GM12878 (cell line): ENCODE measurements around the gene SPOCK1. TPM values are rescaled to one million over a fixed set of nuclear protein-coding genes. Genes with fewer than 3 reads are reported as not detected.

Experiments used
- ATAC-seq: fragments of 200-7000 bp; cut with Tn5 transposase; 3 replicates; pipeline ENCODE4 v1.9.1; 2020; ENCODE audit warnings: mild to moderate bottlenecking, moderate library complexity
- BruUV-seq: library from RNA; stranded (reverse); fragments of 400-500 nt; replicated peaks from 2 replicates; lab custom pipeline; 2021; lab: Mats Ljungman, UMichigan
- CTCF ChIA-PET: fragments of 300-600 bp; sonication (Branson Sonifier 250); formaldehyde crosslinking; extraction: SDS; loops from one replicate; lab custom pipeline; 2021; ENCODE audit warnings: inconsistent platforms; lab: Yijun Ruan, JAX
- POLR2A ChIA-PET: fragments of 350-600 bp; formaldehyde crosslinking; extraction: SDS; loops from one replicate; lab custom pipeline; 2021; ENCODE audit warnings: inconsistent platforms; lab: Charles Lee
- RAD21 ChIA-PET: fragments of 300-600 bp; sonication (Branson Sonifier 250); formaldehyde crosslinking; loops from one replicate; lab custom pipeline; 2023; ENCODE audit warnings: antibody characterized with exemption; ENCODE audit not compliant: unreplicated experiment; lab: Charles Lee
- SMC1A ChIA-PET: fragments of 300-600 bp; sonication (Branson Sonifier 250); formaldehyde crosslinking; loops from one replicate; lab custom pipeline; 2023; ENCODE audit not compliant: unreplicated experiment, uncharacterized antibody; lab: Charles Lee
- DNase-seq: peaks from one replicate; pipeline ENCODE4 v3.0.0-alpha.2; 2011; ENCODE audit warnings: low read depth, low spot score
- FAIRE-seq: peaks from 3 replicates; lab custom pipeline; 2011; peaks lifted over from hg19 to GRCh38; lab: Jason Lieb, UNC
- H2AFZ ChIP-seq: 2 replicates; pipeline ENCODE4 v1.6.0; 2011; ENCODE audit warnings: low read depth, low read length, control low read depth; ENCODE audit not compliant: control insufficient read depth
- H3K27ac ChIP-seq: 2 replicates; pipeline ENCODE4 v1.5.1; 2011; ENCODE audit warnings: control low read depth; ENCODE audit not compliant: control insufficient read depth, insufficient read depth
- H3K27me3 ChIP-seq, 2 experiments: replicated peaks in 1 of 2; 2 replicates each; pipeline versions ENCODE4 v1.6.0 to v1.6.1; 2011; ENCODE audit warnings: low read length in 1 of 2; ENCODE audit not compliant: control insufficient read depth in 2 of 2, insufficient read depth in 2 of 2
- H3K36me3 ChIP-seq, 2 experiments: 2 replicates each; pipeline ENCODE4 v1.5.1; 2011; ENCODE audit warnings: low read length in 1 of 2; ENCODE audit not compliant: control insufficient read depth in 2 of 2, insufficient read depth in 2 of 2
- H3K4me1 ChIP-seq: 2 replicates; pipeline ENCODE4 v1.6.1; 2011; ENCODE audit warnings: mild to moderate bottlenecking, low read length, moderate library complexity, mixed read lengths; ENCODE audit not compliant: control insufficient read depth, insufficient read depth
- H3K4me2 ChIP-seq: 2 replicates; pipeline ENCODE4 v1.6.0; 2011; ENCODE audit warnings: control low read depth; ENCODE audit not compliant: control insufficient read depth, insufficient read depth
- H3K4me3 ChIP-seq: fragments of 200-600 bp; sonication (generic); 2 replicates; pipeline ENCODE4 v1.5.1; 2016
- H3K79me2 ChIP-seq: 2 replicates; pipeline ENCODE4 v1.6.0; 2011; ENCODE audit warnings: low read length; ENCODE audit not compliant: control insufficient read depth, insufficient read depth
- H3K9ac ChIP-seq: 2 replicates; pipeline ENCODE4 v1.8.0; 2011; ENCODE audit warnings: low read length, control low read depth, mixed read lengths; ENCODE audit not compliant: control insufficient read depth, insufficient read depth
- H3K9me3 ChIP-seq: replicated peaks from 3 replicates; pipeline ENCODE4 v1.5.1; 2011; ENCODE audit warnings: mild to moderate bottlenecking, low read length; ENCODE audit not compliant: control insufficient read depth, insufficient read depth
- H4K20me1 ChIP-seq: 2 replicates; pipeline ENCODE4 v1.6.0; 2011; ENCODE audit not compliant: control insufficient read depth, insufficient read depth
- CTCF ChIP-seq, 3 experiments: IDR thresholded peaks in 2 of 3; conservative IDR thresholded peaks in 1 of 3; 2 replicates each; pipeline ENCODE4 v1.5.1; 2011; ENCODE audit warnings: low read depth in 3 of 3, low read length in 3 of 3, mild to moderate bottlenecking in 3 of 3, control low read depth in 2 of 3, moderate library complexity in 2 of 3, inconsistent platforms in 1 of 3, mixed read lengths in 1 of 3; ENCODE audit not compliant: control insufficient read depth in 2 of 3, insufficient read depth in 1 of 3; ENCODE audit errors: extremely low read depth in 1 of 3
- MEF2A ChIP-seq: IDR thresholded peaks from 2 replicates; pipeline ENCODE4 v1.6.1; 2011; ENCODE audit warnings: low read depth, mild to moderate bottlenecking, low read length, moderate library complexity; ENCODE audit not compliant: insufficient read depth
- SKIL ChIP-seq: fragments of 450-650 bp; IDR thresholded peaks from 2 replicates; pipeline ENCODE4 v1.6.1; 2017; ENCODE audit warnings: mild to moderate bottlenecking, low read depth, inconsistent platforms; ENCODE audit not compliant: poor library complexity, severe bottlenecking
- TBL1XR1 ChIP-seq: IDR thresholded peaks from 2 replicates; pipeline ENCODE4 v1.6.1; 2012; ENCODE audit warnings: low read depth, low read length, improper control_type of control experiment
- TCF3 ChIP-seq: IDR thresholded peaks from 2 replicates; pipeline ENCODE4 v1.6.1; 2012; ENCODE audit warnings: low read depth, mild to moderate bottlenecking, low read length, borderline replicate concordance; ENCODE audit not compliant: insufficient read depth
- YY1 ChIP-seq: IDR thresholded peaks from 2 replicates; pipeline ENCODE4 v1.6.1; 2011; ENCODE audit warnings: low read depth, mild to moderate bottlenecking, low read length
- ZBTB33 ChIP-seq: fragments of 450-650 bp; IDR thresholded peaks from 2 replicates; pipeline ENCODE4 v1.6.1; 2017; ENCODE audit warnings: mild to moderate bottlenecking
- WGBS: methylation state at CpG from one replicate; pipeline ENCODE4 v1.1.6; 2016; ENCODE audit warnings: low lambda C conversion rate; ENCODE audit not compliant: insufficient replicate concordance, insufficient coverage; ENCODE audit errors: missing lambda C conversion rate; 5-methylcytosine and 5-hydroxymethylcytosine counted together
- in situ Hi-C: fragments of 300-500 bp; cut with MboI; formaldehyde crosslinking; loops from 9 replicates; pipeline ENCODE4 v1.14.3; 2018; ENCODE audit warnings: mixed read lengths
- intact Hi-C: fragments of 100-400 bp; cut with micrococcal nuclease; formaldehyde crosslinking; loops from one replicate; pipeline ENCODE4 v1.14.2; 2022; ENCODE audit not compliant: unreplicated experiment
- polyA plus RNA-seq, 11 experiments: library from polyadenylated mRNA; depleted of rRNA in 4 of 11; unstranded in 6 of 11; stranded (reverse) in 5 of 11; fragments of >200 nt; fragmentation: Nextera tagmentation in 4 of 11; fragmentation: Illumina TruSeq in 1 of 11; extraction: Ambion mirVana in 4 of 11; extraction: Trizol in 1 of 11; gene quantifications; 1 replicate in 1 of 11; 2 replicates in 10 of 11; pipeline versions ENCODE4 v1.2.1 to v1.2.3, GENCODE V29; 2011 to 2016; ENCODE audit warnings: inconsistent platforms in 2 of 11, missing spikeins in 2 of 11, low read depth in 1 of 11
- total RNA-seq, 4 experiments: library from RNA; depleted of rRNA in 3 of 4; stranded (reverse); fragments of >200 nt in 3 of 4; fragmentation: Illumina TruSeq in 1 of 4; extraction: Trizol in 1 of 4; gene quantifications; 2 replicates each; pipeline versions ENCODE4 v1.2.1 to v1.2.3, GENCODE V29; 2013 to 2021
- TF ChIP-seq, protein P1 (sequence below): fragments of 150-350 bp; IDR thresholded peaks from 2 replicates; pipeline ENCODE4 v1.6.1; 2014; ENCODE audit warnings: mild to moderate bottlenecking, low read depth, low read length

The SPOCK1 gene
- total and polyA plus RNA-seq, 10 of the 15 experiments (the other 5 are each of a cell fraction or from before 2014, with no cell fraction given) = 0.06 to 0.68 (median 0.25) TPM; not detected in 3

DNA sequence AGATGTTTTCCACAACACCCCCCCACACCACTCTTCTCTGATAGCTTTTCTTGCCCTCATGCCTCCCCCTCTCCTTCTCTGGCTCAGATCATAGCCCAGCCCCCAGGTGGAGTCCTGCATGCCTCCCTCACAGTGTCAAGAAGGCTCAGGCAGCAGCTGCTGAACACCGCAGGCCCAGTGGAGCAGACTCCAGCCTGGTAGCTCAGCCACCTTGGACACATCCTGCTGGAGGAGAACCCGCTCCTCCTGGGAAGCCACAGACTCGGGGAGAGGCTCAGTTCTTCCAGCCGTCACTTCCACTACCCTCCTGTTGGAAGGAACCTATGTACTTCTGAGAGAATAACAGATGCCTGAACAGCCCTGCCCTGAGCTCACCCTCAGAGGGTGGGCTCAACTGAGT, 143.4 kb downstream of the SPOCK1 start:
- H3K27me3 ChIP-seq = no peaks in the 10 kb centered on the region; a peak in 1 of 4 replicates
- no peak overlapping the region for H3K4me2 ChIP-seq
- H3K79me2 ChIP-seq = no peaks in the 10 kb centered on the region
- CTCF ChIA-PET = interaction anchor here (0.7 to 2.0 kb wide), 2 partner anchors 11 to 12 kb away, joined by 3 to 4 read pairs; no protein-coding TSS in a partner anchor
- WGBS = 32% methylated on average over 4 of the region's 4 CpGs
- H2AFZ ChIP-seq = no peak overlapping the region
- RAD21 ChIA-PET = no interaction called here
- FAIRE-seq (no peak), ATAC-seq (no peak), DNase-seq (no peak)
- in situ Hi-C loops (no loop called here), intact Hi-C loops (no loop called here)
- SMC1A ChIA-PET = no interaction called here
- no peaks in the 10 kb centered on the region for H3K9me3 ChIP-seq
- no peaks in the 10 kb centered on the region for H3K4me1 ChIP-seq
- no peaks in the 10 kb centered on the region for H3K36me3 ChIP-seq
- no peak overlapping the region for H3K27ac ChIP-seq
- no TSS peak for BruUV-seq
- H3K4me3 ChIP-seq = no peak overlapping the region
- no peaks in the 10 kb centered on the region for H4K20me1 ChIP-seq
- POLR2A ChIA-PET = no interaction called here
- TF ChIP-seq SKIL = no peak
- TF ChIP-seq ZBTB33 = no peak
- no peak for TF ChIP-seq MEF2A
- no peak for TF ChIP-seq TBL1XR1
- no peak for TF ChIP-seq TCF3
- TF ChIP-seq, protein P1, sequence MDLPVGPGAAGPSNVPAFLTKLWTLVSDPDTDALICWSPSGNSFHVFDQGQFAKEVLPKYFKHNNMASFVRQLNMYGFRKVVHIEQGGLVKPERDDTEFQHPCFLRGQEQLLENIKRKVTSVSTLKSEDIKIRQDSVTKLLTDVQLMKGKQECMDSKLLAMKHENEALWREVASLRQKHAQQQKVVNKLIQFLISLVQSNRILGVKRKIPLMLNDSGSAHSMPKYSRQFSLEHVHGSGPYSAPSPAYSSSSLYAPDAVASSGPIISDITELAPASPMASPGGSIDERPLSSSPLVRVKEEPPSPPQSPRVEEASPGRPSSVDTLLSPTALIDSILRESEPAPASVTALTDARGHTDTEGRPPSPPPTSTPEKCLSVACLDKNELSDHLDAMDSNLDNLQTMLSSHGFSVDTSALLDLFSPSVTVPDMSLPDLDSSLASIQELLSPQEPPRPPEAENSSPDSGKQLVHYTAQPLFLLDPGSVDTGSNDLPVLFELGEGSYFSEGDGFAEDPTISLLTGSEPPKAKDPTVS = no peak
- TF ChIP-seq YY1 = no peak
- TF ChIP-seq CTCF (IDR thresholded peaks at IDR 0.05 in 2 of 3, conservative IDR thresholded peaks at IDR 0.05 in 1 of 3; ENCODE audit: control insufficient read depth in 2 of 3, extremely low read depth in 1 of 3, insufficient read depth in 1 of 3, low read depth in 3 of 3, low read length in 3 of 3) = no peak
- TF ChIP-seq, all 136 proteins: peak for 0
- H3K9ac ChIP-seq = no peak overlapping the region
